HEK293 (cell line): Measurements from ENCODE around the gene ITPRIPL2.

Experiments
- PRDM1 ChIP-seq: fragments of 450-650 bp; formaldehyde crosslinking; IDR thresholded peaks from 2 replicates; pipeline ENCODE4; 2016; ENCODE audit warnings: missing biosample characterization, missing genetic modification characterization
- SCRT1 ChIP-seq: fragments of 450-650 bp; formaldehyde crosslinking; IDR thresholded peaks from 2 replicates; pipeline ENCODE4 v1.5.1; 2016; ENCODE audit warnings: missing biosample characterization, missing genetic modification characterization, borderline replicate concordance
- ZBTB1 ChIP-seq: fragments of 450-650 bp; formaldehyde crosslinking; IDR thresholded peaks from 2 replicates; pipeline ENCODE4 v1.5.1; 2016; ENCODE audit warnings: missing biosample characterization, missing genetic modification characterization
- ZNF274 ChIP-seq, 2 experiments: fragments of 200-500 bp in 1 of 2; fragments of 450-650 bp in 1 of 2; sonication (Bioruptor generic) in 1 of 2; formaldehyde crosslinking in 1 of 2; IDR thresholded peaks; 2 replicates each; pipeline versions ENCODE4 v1.5.1 to v1.6.1; 2014 to 2016; ENCODE audit warnings: borderline replicate concordance in 1 of 2, inconsistent platforms in 1 of 2, low read length in 1 of 2, missing biosample characterization in 1 of 2, missing genetic modification characterization in 1 of 2
- ZNF596 ChIP-seq: fragments of 450-650 bp; IDR thresholded peaks from 2 replicates; pipeline ENCODE4 v1.5.0; 2018; ENCODE audit warnings: missing biosample characterization, mild to moderate bottlenecking, missing genetic modification characterization, moderate library complexity
- ZNF776 ChIP-seq: fragments of 450-650 bp; formaldehyde crosslinking; IDR thresholded peaks from 2 replicates; pipeline ENCODE4 v1.5.0; 2017; ENCODE audit warnings: missing biosample characterization, missing genetic modification characterization, borderline replicate concordance
- ZNF791 ChIP-seq: fragments of 450-650 bp; formaldehyde crosslinking; IDR thresholded peaks from 2 replicates; pipeline ENCODE4 v1.5.1; 2016; ENCODE audit warnings: missing biosample characterization, missing genetic modification characterization
- ZNF792 ChIP-seq: fragments of 450-650 bp; formaldehyde crosslinking; IDR thresholded peaks from 2 replicates; pipeline ENCODE4 v1.5.1; 2016; ENCODE audit warnings: missing biosample characterization, missing genetic modification characterization
- TF ChIP-seq, protein P1 (sequence below): fragments of 450-650 bp; formaldehyde crosslinking; IDR thresholded peaks from 2 replicates; pipeline ENCODE4 v1.5.1; 2016; ENCODE audit warnings: missing biosample characterization, missing genetic modification characterization
- TF ChIP-seq, protein P2 (sequence below): sonication (generic); formaldehyde crosslinking; IDR thresholded peaks from 2 replicates; pipeline ENCODE4 v1.8.1; 2022; ENCODE audit warnings: mild to moderate bottlenecking, moderate library complexity, missing genetic modification reagents

DNA sequence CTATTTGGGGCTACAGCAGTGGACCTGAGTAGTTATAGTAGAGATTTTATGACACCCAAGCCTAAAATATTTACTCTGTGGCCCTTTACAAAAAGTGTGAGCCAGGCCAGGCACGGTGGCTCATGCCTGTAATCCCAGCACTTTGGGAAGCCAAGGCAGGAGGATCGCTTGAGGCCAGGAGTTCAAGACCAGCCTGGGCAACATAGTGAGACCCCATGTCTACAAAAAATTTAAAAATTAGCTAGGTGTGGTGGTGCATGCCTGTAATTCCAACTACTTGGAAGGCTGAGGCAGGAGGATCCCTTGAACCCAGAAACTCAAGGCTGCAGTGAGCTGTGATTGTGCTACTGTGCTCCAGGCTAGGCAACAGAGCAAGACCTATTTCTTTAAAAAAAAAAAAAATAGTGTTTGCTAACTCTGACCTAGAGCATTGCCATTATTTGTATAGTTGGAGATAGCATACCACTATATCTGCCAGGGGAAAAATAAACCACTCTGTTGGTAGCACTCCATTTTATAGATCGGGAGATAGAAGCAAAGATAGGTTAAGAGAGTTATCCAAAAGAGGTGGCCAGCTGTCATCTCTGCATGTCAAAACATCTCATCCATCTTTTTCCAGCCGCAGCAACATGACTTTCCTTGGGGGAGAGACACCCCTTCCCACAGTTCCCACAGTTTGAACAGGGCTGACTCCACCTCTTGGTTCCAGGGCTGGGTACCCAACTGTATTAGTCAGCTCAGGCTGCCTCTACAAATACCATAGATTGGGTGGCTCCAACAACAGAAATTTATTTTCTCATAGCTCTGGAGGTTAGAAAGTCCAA, 3.0 kb upstream of the ITPRIPL2 start:
- TF ChIP-seq, protein P1, sequence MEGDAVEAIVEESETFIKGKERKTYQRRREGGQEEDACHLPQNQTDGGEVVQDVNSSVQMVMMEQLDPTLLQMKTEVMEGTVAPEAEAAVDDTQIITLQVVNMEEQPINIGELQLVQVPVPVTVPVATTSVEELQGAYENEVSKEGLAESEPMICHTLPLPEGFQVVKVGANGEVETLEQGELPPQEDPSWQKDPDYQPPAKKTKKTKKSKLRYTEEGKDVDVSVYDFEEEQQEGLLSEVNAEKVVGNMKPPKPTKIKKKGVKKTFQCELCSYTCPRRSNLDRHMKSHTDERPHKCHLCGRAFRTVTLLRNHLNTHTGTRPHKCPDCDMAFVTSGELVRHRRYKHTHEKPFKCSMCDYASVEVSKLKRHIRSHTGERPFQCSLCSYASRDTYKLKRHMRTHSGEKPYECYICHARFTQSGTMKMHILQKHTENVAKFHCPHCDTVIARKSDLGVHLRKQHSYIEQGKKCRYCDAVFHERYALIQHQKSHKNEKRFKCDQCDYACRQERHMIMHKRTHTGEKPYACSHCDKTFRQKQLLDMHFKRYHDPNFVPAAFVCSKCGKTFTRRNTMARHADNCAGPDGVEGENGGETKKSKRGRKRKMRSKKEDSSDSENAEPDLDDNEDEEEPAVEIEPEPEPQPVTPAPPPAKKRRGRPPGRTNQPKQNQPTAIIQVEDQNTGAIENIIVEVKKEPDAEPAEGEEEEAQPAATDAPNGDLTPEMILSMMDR (tag by site-specific recombination), result no peak
- TF ChIP-seq ZNF791 (tag by site-specific recombination) (no peak), ZNF596 (tag by site-specific recombination) (no peak), ZNF274 (IDR thresholded peaks at IDR 0.05; ENCODE audit: low read length) (no peak), ZNF274 (tag by site-specific recombination; IDR thresholded peaks at IDR 0.05; ENCODE audit: borderline replicate concordance) (no peak), ZBTB1 (tag by site-specific recombination) (no peak), ZNF776 (tag by site-specific recombination) (no peak), SCRT1 (no peak), ZNF792 (tag by site-specific recombination) (no peak), PRDM1 (no peak)
- TF ChIP-seq, protein P2, sequence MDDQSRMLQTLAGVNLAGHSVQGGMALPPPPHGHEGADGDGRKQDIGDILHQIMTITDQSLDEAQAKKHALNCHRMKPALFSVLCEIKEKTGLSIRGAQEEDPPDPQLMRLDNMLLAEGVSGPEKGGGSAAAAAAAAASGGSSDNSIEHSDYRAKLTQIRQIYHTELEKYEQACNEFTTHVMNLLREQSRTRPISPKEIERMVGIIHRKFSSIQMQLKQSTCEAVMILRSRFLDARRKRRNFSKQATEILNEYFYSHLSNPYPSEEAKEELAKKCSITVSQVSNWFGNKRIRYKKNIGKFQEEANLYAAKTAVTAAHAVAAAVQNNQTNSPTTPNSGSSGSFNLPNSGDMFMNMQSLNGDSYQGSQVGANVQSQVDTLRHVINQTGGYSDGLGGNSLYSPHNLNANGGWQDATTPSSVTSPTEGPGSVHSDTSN, result no peak
